ENCODE results near the gene SH3BGR. TPM values are rescaled to one million over a fixed set of nuclear protein-coding genes. Genes with fewer than 3 reads are reported as not detected.

The SH3BGR gene
- total and polyA plus RNA-seq, 8 donors, result 1.6 to 4.1 (median 3.6) TPM

DNA sequence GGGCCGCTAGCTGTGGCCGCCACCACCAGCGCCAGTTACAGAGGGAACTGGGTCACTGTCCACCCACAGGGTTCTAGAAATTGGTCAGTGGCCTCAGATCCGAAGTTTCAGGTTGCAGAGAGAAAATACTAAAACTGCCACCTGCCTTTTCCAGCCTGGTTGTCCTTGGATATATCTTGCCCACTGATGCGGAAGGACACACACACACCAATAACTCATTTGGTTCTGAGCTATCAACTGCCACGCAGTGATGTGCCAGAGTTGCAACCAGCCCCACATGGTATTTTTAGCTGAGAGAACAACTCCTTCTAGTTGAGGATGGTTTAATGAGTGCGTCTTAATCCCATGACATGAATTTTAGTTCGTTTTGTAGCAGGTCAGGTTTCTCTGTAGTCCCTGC lies 68.1 kb downstream of the SH3BGR start:
- intact Hi-C loops (cut with DNase I), result loop anchor here (5.0 to 10.0 kb wide), 2 partner anchors 195 to 197 kb away; no protein-coding TSS in a partner anchor
- DNase-seq, result no peak
- no peaks in the 10 kb centered on the region for H3K9me3 ChIP-seq
- TF ChIP-seq, protein P1, sequence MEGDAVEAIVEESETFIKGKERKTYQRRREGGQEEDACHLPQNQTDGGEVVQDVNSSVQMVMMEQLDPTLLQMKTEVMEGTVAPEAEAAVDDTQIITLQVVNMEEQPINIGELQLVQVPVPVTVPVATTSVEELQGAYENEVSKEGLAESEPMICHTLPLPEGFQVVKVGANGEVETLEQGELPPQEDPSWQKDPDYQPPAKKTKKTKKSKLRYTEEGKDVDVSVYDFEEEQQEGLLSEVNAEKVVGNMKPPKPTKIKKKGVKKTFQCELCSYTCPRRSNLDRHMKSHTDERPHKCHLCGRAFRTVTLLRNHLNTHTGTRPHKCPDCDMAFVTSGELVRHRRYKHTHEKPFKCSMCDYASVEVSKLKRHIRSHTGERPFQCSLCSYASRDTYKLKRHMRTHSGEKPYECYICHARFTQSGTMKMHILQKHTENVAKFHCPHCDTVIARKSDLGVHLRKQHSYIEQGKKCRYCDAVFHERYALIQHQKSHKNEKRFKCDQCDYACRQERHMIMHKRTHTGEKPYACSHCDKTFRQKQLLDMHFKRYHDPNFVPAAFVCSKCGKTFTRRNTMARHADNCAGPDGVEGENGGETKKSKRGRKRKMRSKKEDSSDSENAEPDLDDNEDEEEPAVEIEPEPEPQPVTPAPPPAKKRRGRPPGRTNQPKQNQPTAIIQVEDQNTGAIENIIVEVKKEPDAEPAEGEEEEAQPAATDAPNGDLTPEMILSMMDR (IDR thresholded peaks at IDR 0.05), result no peak
- ATAC-seq, result no peak
- no peaks in the 10 kb centered on the region for H3K27me3 ChIP-seq
- no peaks in the 10 kb centered on the region for H3K4me1 ChIP-seq
- H3K36me3 ChIP-seq, result no peaks in the 10 kb centered on the region
- no peak overlapping the region for H3K27ac ChIP-seq
- no peak overlapping the region for H3K4me3 ChIP-seq

DNA sequence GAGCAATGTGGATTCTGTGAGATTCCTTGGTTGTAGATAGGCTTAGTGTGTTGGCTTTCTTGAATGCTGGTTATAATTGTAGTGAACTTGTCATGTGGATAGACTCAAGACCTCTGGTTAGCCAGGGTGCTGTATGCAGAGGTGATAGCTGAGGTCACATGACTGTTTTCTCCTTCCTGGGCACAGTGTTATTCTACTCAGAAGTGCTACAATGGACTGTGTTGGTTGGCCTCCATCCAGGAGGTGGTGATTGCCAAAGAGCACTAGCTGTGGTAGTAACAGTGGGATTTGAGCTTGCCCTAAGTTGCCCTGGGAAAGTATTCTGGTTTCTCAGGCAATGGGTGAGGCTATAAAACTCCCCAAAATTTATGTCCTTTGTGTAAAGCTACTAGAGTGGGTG lies 71.6 kb downstream of the SH3BGR start:
- intact Hi-C loops (cut with DNase I), result loop anchor here in 1 of 2 donors (10.0 kb wide), 1 partner anchor 191 kb away; no protein-coding TSS in a partner anchor
- H3K9me3 ChIP-seq, result no peaks in the 10 kb centered on the region
- DNase-seq, result no peak
- TF ChIP-seq, protein P1 (IDR thresholded peaks at IDR 0.05), result no peak
- H3K27me3 ChIP-seq, result no peaks in the 10 kb centered on the region
- H3K4me1 ChIP-seq, result peaks cover 0 to 8% of the 10 kb centered on the region in 2 donors
- no peak overlapping the region for H3K27ac ChIP-seq
- peak; percentile 11 for ATAC-seq
- H3K4me3 ChIP-seq, result no peak overlapping the region
- H3K36me3 ChIP-seq, result no peaks in the 10 kb centered on the region

DNA sequence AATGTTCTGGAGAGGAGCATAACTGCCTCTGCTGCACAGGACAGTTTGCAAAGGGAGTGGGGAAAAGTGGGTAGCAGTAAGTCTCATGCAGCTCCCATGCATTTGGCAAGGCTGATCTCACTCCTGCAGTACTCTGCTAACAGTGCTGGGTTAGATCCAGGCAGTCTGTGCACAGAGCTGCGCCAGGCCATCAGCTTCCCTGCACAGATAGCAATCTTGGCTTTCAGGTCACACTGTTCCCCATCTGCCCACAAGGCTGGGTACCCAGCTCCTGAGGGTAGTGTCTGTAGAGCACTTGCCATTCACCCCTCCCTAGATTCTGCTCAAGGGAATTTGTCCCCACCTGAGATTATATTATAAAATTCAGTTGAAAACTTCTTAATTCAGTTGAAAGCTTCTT lies 72.1 kb downstream of the SH3BGR start:
- ATAC-seq (no peak), DNase-seq (no peak)
- intact Hi-C loops (cut with DNase I), result loop anchor here in 1 of 2 donors (10.0 kb wide), 1 partner anchor 191 kb away; no protein-coding TSS in a partner anchor
- Histone ChIP-seq H3K27ac (no peak overlapping the region), H3K4me1 (peaks cover 0 to 10% of the 10 kb centered on the region in 2 donors), H3K4me3 (no peak overlapping the region), H3K9me3 (no peaks in the 10 kb centered on the region), H3K27me3 (no peaks in the 10 kb centered on the region), H3K36me3 (no peaks in the 10 kb centered on the region)
- TF ChIP-seq, protein P1 (IDR thresholded peaks at IDR 0.05), result no peak

DNA sequence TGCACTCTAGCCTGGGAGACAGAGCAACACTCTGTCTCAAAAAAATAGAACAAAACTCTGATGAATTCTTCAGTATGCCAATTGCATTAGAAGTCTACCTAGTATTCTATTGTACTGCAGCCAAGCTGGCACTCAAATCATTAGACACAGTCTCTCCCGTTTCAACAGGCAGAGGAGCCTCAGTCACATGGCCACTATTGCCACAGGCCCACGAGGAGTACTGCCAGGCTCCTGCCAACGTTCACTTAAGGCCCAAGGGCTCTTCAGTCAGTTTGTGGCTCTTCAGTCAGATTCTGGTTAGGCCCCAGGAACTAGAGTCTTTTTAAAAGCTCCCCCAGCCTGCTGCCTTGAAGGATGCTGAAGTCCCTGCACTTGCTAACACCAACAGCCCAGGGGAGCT lies 73.4 kb downstream of the SH3BGR start:
- Histone ChIP-seq H3K27ac (no peak overlapping the region), H3K27me3 (no peaks in the 10 kb centered on the region), H3K4me3 (no peak overlapping the region), H3K36me3 (no peaks in the 10 kb centered on the region), H3K9me3 (no peaks in the 10 kb centered on the region), H3K4me1 (peaks cover 0 to 10% of the 10 kb centered on the region in 2 donors)
- TF ChIP-seq, protein P1 (IDR thresholded peaks at IDR 0.05), result no peak
- DNase-seq (peak in 2 of 4 donors; percentile 35 to 72), ATAC-seq (peak; percentile 85)
- intact Hi-C loops (cut with DNase I), result loop anchor here in 1 of 2 donors (10.0 kb wide), 1 partner anchor 190 kb away; no protein-coding TSS in a partner anchor

DNA sequence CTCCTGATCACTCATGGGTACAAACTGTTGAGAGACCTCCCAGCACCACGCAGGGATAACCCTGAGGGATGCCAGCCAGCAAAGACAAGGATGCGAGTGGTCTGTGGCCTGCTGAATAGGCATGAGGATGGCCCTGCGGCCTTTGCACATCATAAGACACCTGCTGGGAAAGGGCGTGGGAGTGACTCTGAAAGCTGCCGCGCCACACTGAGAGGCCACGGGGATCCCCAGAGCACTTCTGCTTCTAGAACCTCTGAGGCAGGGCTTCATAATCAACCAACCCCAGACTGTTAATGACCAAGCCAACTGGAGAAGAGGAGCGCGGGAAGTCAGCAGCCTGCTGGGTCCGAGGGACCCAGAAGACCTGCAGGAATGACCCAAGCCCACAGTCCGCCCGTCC lies 73.8 kb downstream of the SH3BGR start:
- TF ChIP-seq, protein P1 (IDR thresholded peaks at IDR 0.05), result no peak
- Histone ChIP-seq H3K27me3 (no peaks in the 10 kb centered on the region), H3K36me3 (no peaks in the 10 kb centered on the region), H3K9me3 (no peaks in the 10 kb centered on the region), H3K4me1 (peaks cover 0 to 10% of the 10 kb centered on the region in 2 donors), H3K27ac (no peak overlapping the region), H3K4me3 (no peak overlapping the region)
- DNase-seq (no peak), ATAC-seq (no peak)
- intact Hi-C loops (cut with DNase I), result loop anchor here in 1 of 2 donors (10.0 kb wide), 1 partner anchor 189 kb away; no protein-coding TSS in a partner anchor
